Smooth muscle cell (in vitro differentiated cells): ENCODE results near the gene KCTD5. TPM values are rescaled to one million over a fixed set of nuclear protein-coding genes. Genes with fewer than 3 reads are reported as not detected.

Experiments
- DNase-seq: peaks from one replicate; lab custom pipeline; 2025; ENCODE audit not compliant: unreplicated experiment; lab: John Stamatoyannopoulos, UW
- H2AFZ ChIP-seq: fragments of 200-600 bp; sonication (generic); 2 replicates; pipeline ENCODE4 v1.6.0; 2016; ENCODE audit warnings: antibody characterized with exemption, low read depth, mild to moderate bottlenecking
- H3F3A ChIP-seq: fragments of 200-600 bp; sonication (generic); 2 replicates; pipeline ENCODE4 v1.6.0; 2017; ENCODE audit warnings: antibody characterized with exemption, low read depth
- H3K27ac ChIP-seq: fragments of 200-600 bp; sonication (generic); 2 replicates; pipeline ENCODE4 v1.5.1; 2016; ENCODE audit warnings: low read depth, mild to moderate bottlenecking
- H3K27me3 ChIP-seq: fragments of 200-600 bp; sonication (generic); 2 replicates; pipeline ENCODE4 v1.6.1; 2016; ENCODE audit warnings: low read depth, mild to moderate bottlenecking
- H3K36me3 ChIP-seq: fragments of 200-600 bp; sonication (generic); 2 replicates; pipeline ENCODE4 v1.5.1; 2016; ENCODE audit warnings: low read depth
- H3K4me1 ChIP-seq: fragments of 200-600 bp; sonication (generic); 2 replicates; pipeline ENCODE4 v1.5.1; 2016; ENCODE audit warnings: low read depth
- H3K4me2 ChIP-seq: fragments of 200-600 bp; sonication (generic); 2 replicates; pipeline ENCODE4 v1.6.0; 2016; ENCODE audit warnings: mild to moderate bottlenecking
- H3K4me3 ChIP-seq: fragments of 200-600 bp; sonication (generic); 2 replicates; pipeline ENCODE4 v1.5.1; 2016; ENCODE audit warnings: mild to moderate bottlenecking
- H3K79me2 ChIP-seq: fragments of 200-600 bp; sonication (generic); 2 replicates; pipeline ENCODE4 v1.6.0; 2016; ENCODE audit warnings: low read depth, mild to moderate bottlenecking
- H3K9ac ChIP-seq: fragments of 200-600 bp; sonication (generic); 2 replicates; pipeline ENCODE4 v1.6.0; 2016; ENCODE audit warnings: low read depth
- H3K9me3 ChIP-seq: fragments of 200-600 bp; sonication (generic); replicated peaks from 2 replicates; pipeline ENCODE4 v1.5.1; 2016; ENCODE audit warnings: low read depth
- H4K20me1 ChIP-seq: fragments of 200-600 bp; sonication (generic); 2 replicates; pipeline ENCODE4 v1.6.0; 2016; ENCODE audit warnings: low read depth
- WGBS: methylation state at CpG from one replicate; pipeline ENCODE4 v1.1.7; 2016; ENCODE audit warnings: low lambda C conversion rate; 5-methylcytosine and 5-hydroxymethylcytosine counted together
- polyA plus RNA-seq: library from polyadenylated mRNA; unstranded; fragments of >200 nt; fragmentation: Nextera tagmentation; extraction: Ambion mirVana; gene quantifications from 2 replicates; pipeline ENCODE4 v1.2.1, GENCODE V29; 2016
- total RNA-seq: library from RNA; depleted of rRNA; stranded (reverse); fragments of >200 nt; gene quantifications from 2 replicates; pipeline ENCODE4 v1.2.3, GENCODE V29; 2014
- TF ChIP-seq, protein P1 (sequence below): fragments of 200-600 bp; sonication (generic); IDR thresholded peaks from 2 replicates; pipeline ENCODE4 v1.5.1; 2017; ENCODE audit warnings: borderline replicate concordance, mild to moderate bottlenecking, antibody characterized with exemption; ENCODE audit not compliant: insufficient read depth, poor library complexity, severe bottlenecking

Gene KCTD5
- total and polyA plus RNA-seq, 2 experiments from 2014 or later = 35.5 to 38.2 TPM

DNA sequence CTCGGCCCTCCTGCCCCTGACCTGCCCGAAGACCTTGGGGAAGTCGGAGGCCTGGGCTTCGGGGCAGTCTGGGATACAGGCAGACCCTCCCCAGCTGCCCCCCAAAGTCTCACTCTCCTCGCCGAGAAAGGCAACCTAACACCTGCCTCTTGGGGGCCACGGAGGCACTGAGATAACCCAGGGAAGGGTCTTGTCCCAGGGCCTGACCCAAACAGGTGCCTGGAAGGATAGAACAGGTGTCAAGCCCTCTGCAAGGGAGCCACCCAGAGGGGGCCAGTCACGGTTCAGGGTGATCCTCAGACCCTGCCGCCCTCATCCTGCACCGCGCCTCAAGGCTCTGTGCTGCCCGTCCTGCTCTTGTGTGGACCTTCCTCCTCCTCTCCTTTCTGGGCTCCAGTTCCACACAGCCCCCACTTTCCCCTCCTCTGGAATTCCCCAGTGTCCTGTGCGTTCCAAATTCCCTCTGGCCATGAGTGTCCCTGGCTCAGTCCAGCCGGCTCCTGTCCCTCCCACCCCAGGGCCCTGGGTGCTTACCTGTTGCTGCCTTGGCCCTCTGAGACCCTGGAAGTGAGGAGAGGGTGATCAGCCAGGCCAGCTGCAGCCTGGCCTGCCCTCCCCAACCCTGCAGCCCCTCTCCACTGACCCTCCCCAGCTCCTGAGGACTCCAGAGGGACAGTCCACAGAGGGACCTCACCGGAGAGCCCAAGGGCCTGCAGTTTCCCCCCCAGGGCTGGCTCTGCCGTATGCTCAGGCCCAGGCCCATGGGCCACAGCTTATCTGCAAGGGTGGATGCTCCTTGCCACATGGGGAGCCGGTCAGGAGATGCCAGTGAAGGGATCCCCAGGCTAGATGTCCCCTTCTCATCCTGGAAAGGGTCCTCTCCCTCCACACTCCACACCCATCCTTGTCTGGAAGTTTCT, 33.9 kb downstream of the KCTD5 start:
- TF ChIP-seq, protein P1, sequence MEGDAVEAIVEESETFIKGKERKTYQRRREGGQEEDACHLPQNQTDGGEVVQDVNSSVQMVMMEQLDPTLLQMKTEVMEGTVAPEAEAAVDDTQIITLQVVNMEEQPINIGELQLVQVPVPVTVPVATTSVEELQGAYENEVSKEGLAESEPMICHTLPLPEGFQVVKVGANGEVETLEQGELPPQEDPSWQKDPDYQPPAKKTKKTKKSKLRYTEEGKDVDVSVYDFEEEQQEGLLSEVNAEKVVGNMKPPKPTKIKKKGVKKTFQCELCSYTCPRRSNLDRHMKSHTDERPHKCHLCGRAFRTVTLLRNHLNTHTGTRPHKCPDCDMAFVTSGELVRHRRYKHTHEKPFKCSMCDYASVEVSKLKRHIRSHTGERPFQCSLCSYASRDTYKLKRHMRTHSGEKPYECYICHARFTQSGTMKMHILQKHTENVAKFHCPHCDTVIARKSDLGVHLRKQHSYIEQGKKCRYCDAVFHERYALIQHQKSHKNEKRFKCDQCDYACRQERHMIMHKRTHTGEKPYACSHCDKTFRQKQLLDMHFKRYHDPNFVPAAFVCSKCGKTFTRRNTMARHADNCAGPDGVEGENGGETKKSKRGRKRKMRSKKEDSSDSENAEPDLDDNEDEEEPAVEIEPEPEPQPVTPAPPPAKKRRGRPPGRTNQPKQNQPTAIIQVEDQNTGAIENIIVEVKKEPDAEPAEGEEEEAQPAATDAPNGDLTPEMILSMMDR = no peak
- H3K36me3 ChIP-seq = no peaks in the 10 kb centered on the region
- no peak overlapping the region for H3K27ac ChIP-seq
- no peak overlapping the region for H2AFZ ChIP-seq
- H3K9ac ChIP-seq = no peak overlapping the region
- H3K4me1 ChIP-seq = no peaks in the 10 kb centered on the region
- WGBS = 87% methylated on average over 17 of the region's 17 CpGs
- H3K4me2 ChIP-seq = peak overlapping the region; percentile 76
- H4K20me1 ChIP-seq = peaks cover 10% of the 10 kb centered on the region
- H3K79me2 ChIP-seq = no peaks in the 10 kb centered on the region
- no peak overlapping the region for H3K4me3 ChIP-seq
- H3K9me3 ChIP-seq = no peaks in the 10 kb centered on the region
- H3K27me3 ChIP-seq = no peaks in the 10 kb centered on the region
- H3F3A ChIP-seq = no peaks in the 10 kb centered on the region
- no peak for DNase-seq

DNA sequence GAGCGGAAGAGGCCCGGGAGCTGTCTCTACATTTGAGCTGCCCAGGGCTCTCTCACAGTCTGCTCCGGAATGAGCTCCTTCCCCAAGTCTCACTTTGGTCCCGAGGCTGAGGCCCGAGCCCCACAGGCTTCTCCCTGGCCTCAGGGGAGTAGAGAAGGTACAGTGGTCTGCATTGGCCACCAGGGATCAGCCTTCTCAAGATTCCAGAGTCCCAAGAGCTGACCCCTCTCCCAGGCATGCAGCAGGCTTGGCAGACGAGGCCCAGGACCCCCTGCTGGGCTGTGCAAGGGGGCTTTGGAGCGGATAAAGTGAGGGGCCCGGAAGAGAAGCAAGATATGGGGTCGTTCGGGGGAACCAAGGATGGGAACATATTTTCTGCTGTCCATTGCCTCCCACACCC, 34.6 kb downstream of the KCTD5 start:
- WGBS = 88% methylated on average over 10 of the region's 10 CpGs
- Histone ChIP-seq H3K79me2 (no peaks in the 10 kb centered on the region), H3K4me2 (no peak overlapping the region), H3K27ac (no peak overlapping the region), H3F3A (no peaks in the 10 kb centered on the region), H4K20me1 (peaks cover 10% of the 10 kb centered on the region), H3K36me3 (no peaks in the 10 kb centered on the region), H3K9me3 (no peaks in the 10 kb centered on the region), H3K4me3 (no peak overlapping the region), H3K9ac (no peak overlapping the region), H3K27me3 (no peaks in the 10 kb centered on the region), H2AFZ (no peak overlapping the region), H3K4me1 (no peaks in the 10 kb centered on the region)
- DNase-seq = no peak
- TF ChIP-seq, protein P1 = no peak

GRCh38 chr16:2717383-2718263, 35.3 kb downstream of the KCTD5 start:
- Histone ChIP-seq H3K4me3 (no peak overlapping the region), H2AFZ (no peak overlapping the region), H3F3A (no peaks in the 10 kb centered on the region)

More at GRCh38 chr16:2717383-2718263, 35.3 kb downstream of the KCTD5 start:
- no peak overlapping the region for H3K27ac ChIP-seq
- no peak overlapping the region for H3K9ac ChIP-seq
- no peaks in the 10 kb centered on the region for H3K9me3 ChIP-seq
- WGBS = 93% methylated on average over 20 of the region's 21 CpGs
- no peak overlapping the region for H3K4me2 ChIP-seq
- H3K4me1 ChIP-seq = no peaks in the 10 kb centered on the region
- DNase-seq = no peak
- H3K79me2 ChIP-seq = no peaks in the 10 kb centered on the region
- no peaks in the 10 kb centered on the region for H3K36me3 ChIP-seq
- H4K20me1 ChIP-seq = peaks cover 10% of the 10 kb centered on the region
- H3K27me3 ChIP-seq = no peaks in the 10 kb centered on the region
- TF ChIP-seq, protein P1 = no peak
